Endodermal cell (in vitro differentiated cells): ENCODE results near the gene SREBF1. TPM values are rescaled to one million over a fixed set of nuclear protein-coding genes. Genes with fewer than 3 reads are reported as not detected.
A peak's percentile ranks its signal among the peaks of the same experiment; 100 is the strongest.

Source experiments
- DNase-seq: peaks from one replicate; pipeline ENCODE4 v3.0.0-alpha.2; 2017
- H3K27ac ChIP-seq: 2 replicates; pipeline ENCODE4 v1.5.1; 2013; ENCODE audit warnings: mild to moderate bottlenecking, low read depth, low read length, moderate library complexity
- H3K27me3 ChIP-seq: 2 replicates; pipeline ENCODE4 v1.6.1; 2013; ENCODE audit warnings: mild to moderate bottlenecking, low read length, moderate library complexity; ENCODE audit not compliant: insufficient read depth, control insufficient read depth, poor library complexity, severe bottlenecking
- H3K36me3 ChIP-seq: 2 replicates; pipeline ENCODE4 v1.7.0; 2013; ENCODE audit warnings: mild to moderate bottlenecking, low read length, moderate library complexity; ENCODE audit not compliant: control insufficient read depth, insufficient read depth
- H3K4me1 ChIP-seq: one replicate; pipeline ENCODE4 v1.7.0; 2013; ENCODE audit warnings: low read length; ENCODE audit not compliant: control insufficient read depth, insufficient read depth
- H3K4me3 ChIP-seq: 2 replicates; pipeline ENCODE4 v1.5.1; 2013; ENCODE audit warnings: mild to moderate bottlenecking, low read length, moderate library complexity
- H3K9ac ChIP-seq: 2 replicates; pipeline ENCODE4 v1.6.1; 2013; ENCODE audit warnings: mild to moderate bottlenecking, low read length, moderate library complexity; ENCODE audit not compliant: poor library complexity, severe bottlenecking; ENCODE audit errors: extremely low read depth
- H3K9me3 ChIP-seq: 2 replicates; pipeline ENCODE4 v1.6.1; 2013; ENCODE audit warnings: mild to moderate bottlenecking, low read length, moderate library complexity; ENCODE audit not compliant: control insufficient read depth
- H3K27ac Mint-ChIP-seq: 2 replicates; pipeline ENCODE4 v1.8.0; 2020; ENCODE audit warnings: mixed read lengths
- H3K27me3 Mint-ChIP-seq: 2 replicates; pipeline ENCODE4 v1.8.0; 2021; ENCODE audit warnings: mild to moderate bottlenecking, mixed read lengths; ENCODE audit not compliant: insufficient read depth
- H3K36me3 Mint-ChIP-seq: 2 replicates; pipeline ENCODE4 v1.8.0; 2020; ENCODE audit warnings: low read depth, mixed read lengths
- H3K4me1 Mint-ChIP-seq: 2 replicates; pipeline ENCODE4 v1.8.0; 2020; ENCODE audit warnings: mixed read lengths
- H3K4me3 Mint-ChIP-seq: 2 replicates; pipeline ENCODE4 v1.8.0; 2020; ENCODE audit warnings: mild to moderate bottlenecking, moderate library complexity, mixed read lengths
- H3K9me3 Mint-ChIP-seq: 2 replicates; pipeline ENCODE4 v1.8.0; 2020; ENCODE audit warnings: mild to moderate bottlenecking, mixed read lengths
- CTCF ChIP-seq: fragments of 200-600 bp; sonication (generic); conservative IDR thresholded peaks from 2 replicates; pipeline ENCODE4 v1.5.0; 2021; ENCODE audit warnings: antibody characterized with exemption, mild to moderate bottlenecking
- WGBS, 2 experiments: methylation state at CpG; one replicate each; pipeline versions ENCODE4 v1.1.5 to v1.1.7; 2013; ENCODE audit warnings: missing lambda C conversion rate in 2 of 2, mixed read lengths in 1 of 2; ENCODE audit not compliant: insufficient coverage in 1 of 2, insufficient read length in 1 of 2; 5-methylcytosine and 5-hydroxymethylcytosine counted together
- total RNA-seq, 2 donors: library from RNA; stranded (reverse); fragmentation: NEBNext Ultra II Directional in 1 of 2; extraction: Animal tissue kit (Norgen Biotek cat#: 25700) in 1 of 2; gene quantifications; 2 replicates in 1 of 2; 3 replicates in 1 of 2; pipeline ENCODE4 v1.2.1, GENCODE V29; 2021

Gene SREBF1
- total RNA-seq, 2 donors from 2014 or later: 39.0 to 58.2 TPM

- no peak overlapping the region for H3K4me3 ChIP-seq
- H3K9me3 Mint-ChIP-seq: no peaks in the 10 kb centered on the region
- no peaks in the 10 kb centered on the region for H3K36me3 Mint-ChIP-seq
- H3K27ac ChIP-seq: no peak overlapping the region
- 81 to 86% methylated on average over 1 to 3 of the region's 3 CpGs for WGBS, 2 experiments
- peaks cover 8% of the 10 kb centered on the region for H3K4me1 Mint-ChIP-seq
- peak; percentile 57 for DNase-seq
- no peaks in the 10 kb centered on the region for H3K27me3 Mint-ChIP-seq
- H3K9me3 ChIP-seq: no peaks in the 10 kb centered on the region
- H3K27me3 ChIP-seq: no peaks in the 10 kb centered on the region
- no peak for TF ChIP-seq CTCF
- no peak overlapping the region for H3K9ac ChIP-seq
- H3K27ac Mint-ChIP-seq: no peak overlapping the region
- H3K36me3 ChIP-seq: peaks cover 4% of the 10 kb centered on the region
- peaks cover 2% of the 10 kb centered on the region for H3K4me1 ChIP-seq
- H3K4me3 Mint-ChIP-seq: no peak overlapping the region
Observed at GRCh38 chr17:17866425-17866824, 29.6 kb upstream of the SREBF1 start.

- Mint-ChIP-seq H3K4me1 (peaks cover 10% of the 10 kb centered on the region), H3K4me3 (no peak overlapping the region), H3K36me3 (no peaks in the 10 kb centered on the region), H3K9me3 (no peaks in the 10 kb centered on the region), H3K27ac (no peak overlapping the region), H3K27me3 (no peaks in the 10 kb centered on the region)
- no peak for DNase-seq
- Histone ChIP-seq H3K4me1 (peaks cover 2% of the 10 kb centered on the region), H3K27me3 (no peaks in the 10 kb centered on the region), H3K36me3 (peaks cover 4% of the 10 kb centered on the region), H3K9ac (no peak overlapping the region), H3K4me3 (no peak overlapping the region), H3K27ac (no peak overlapping the region), H3K9me3 (no peaks in the 10 kb centered on the region)
- no peak for TF ChIP-seq CTCF
- 100% methylated on average over 1 of the region's 1 CpG; no CpG with 5 or more reads in 1 of the 2 experiments for WGBS, 2 experiments
Observed at GRCh38 chr17:17865035-17865434, 28.2 kb upstream of the SREBF1 start.

GRCh38 chr17:17860766-17861107, 24.0 kb upstream of the SREBF1 start:
- Histone ChIP-seq H3K4me3 (no peak overlapping the region), H3K27ac (no peak overlapping the region), H3K27me3 (no peaks in the 10 kb centered on the region), H3K9me3 (no peaks in the 10 kb centered on the region), H3K9ac (no peak overlapping the region), H3K4me1 (no peaks in the 10 kb centered on the region), H3K36me3 (no peaks in the 10 kb centered on the region)
- H3K27me3 Mint-ChIP-seq: no peaks in the 10 kb centered on the region
- peaks cover 1% of the 10 kb centered on the region for H3K4me1 Mint-ChIP-seq
- H3K36me3 Mint-ChIP-seq: no peaks in the 10 kb centered on the region
- WGBS, 2 experiments: 80 to 86% methylated on average over 2 to 5 of the region's 5 CpGs
- no peak for TF ChIP-seq CTCF
- DNase-seq: peak; percentile 50
- no peak overlapping the region for H3K27ac Mint-ChIP-seq
- H3K9me3 Mint-ChIP-seq: no peaks in the 10 kb centered on the region
- no peak overlapping the region for H3K4me3 Mint-ChIP-seq
